Astrocyte of the cerebellum (primary cell): ENCODE measurements around the gene GTF3C4.
"Not testable (repeated sequence)": the region's sequence is repeated elsewhere in the genome, so short reads cannot be mapped to it uniquely, and the experiment has no call there.

Source experiments
- DNase-seq: peaks from one replicate; pipeline ENCODE4 v3.0.0-alpha.2; 2011; ENCODE audit warnings: low read depth
- H3K4me3 ChIP-seq: 2 replicates; pipeline ENCODE4 v1.5.1; 2011; ENCODE audit warnings: mild to moderate bottlenecking, low read depth, low read length, moderate library complexity
- in situ Hi-C: cut with HindIII; loops from 2 replicates; pipeline ENCODE4 v1.10.0; 2017; ENCODE audit warnings: low sequenced_read_pairs
- TF ChIP-seq, protein P1 (sequence below): IDR thresholded peaks from 2 replicates; pipeline ENCODE4 v1.5.1; 2012; ENCODE audit warnings: low read length, low read depth, moderate library complexity, mild to moderate bottlenecking; ENCODE audit errors: missing control alignments

The GTF3C4 gene

DNA sequence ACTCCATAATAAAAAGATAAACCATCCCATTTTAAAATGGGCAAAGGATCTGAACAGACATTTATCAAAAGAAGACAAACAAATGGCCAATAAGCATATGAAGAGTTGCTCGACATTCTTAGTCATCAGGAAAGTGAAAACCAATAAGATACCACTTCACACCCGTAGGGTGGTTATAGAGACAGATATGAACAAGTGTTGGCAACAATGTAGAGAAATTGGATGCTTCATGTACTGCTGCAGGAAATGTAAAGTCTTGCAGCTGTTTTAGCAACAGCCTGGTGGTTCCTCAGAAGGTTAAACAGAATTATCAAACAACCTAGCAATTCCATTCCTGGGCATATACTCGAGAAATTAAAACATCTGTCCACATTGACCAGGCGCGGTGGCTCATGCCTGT, 42.5 kb downstream of the GTF3C4 start:
- TF ChIP-seq, protein P1, sequence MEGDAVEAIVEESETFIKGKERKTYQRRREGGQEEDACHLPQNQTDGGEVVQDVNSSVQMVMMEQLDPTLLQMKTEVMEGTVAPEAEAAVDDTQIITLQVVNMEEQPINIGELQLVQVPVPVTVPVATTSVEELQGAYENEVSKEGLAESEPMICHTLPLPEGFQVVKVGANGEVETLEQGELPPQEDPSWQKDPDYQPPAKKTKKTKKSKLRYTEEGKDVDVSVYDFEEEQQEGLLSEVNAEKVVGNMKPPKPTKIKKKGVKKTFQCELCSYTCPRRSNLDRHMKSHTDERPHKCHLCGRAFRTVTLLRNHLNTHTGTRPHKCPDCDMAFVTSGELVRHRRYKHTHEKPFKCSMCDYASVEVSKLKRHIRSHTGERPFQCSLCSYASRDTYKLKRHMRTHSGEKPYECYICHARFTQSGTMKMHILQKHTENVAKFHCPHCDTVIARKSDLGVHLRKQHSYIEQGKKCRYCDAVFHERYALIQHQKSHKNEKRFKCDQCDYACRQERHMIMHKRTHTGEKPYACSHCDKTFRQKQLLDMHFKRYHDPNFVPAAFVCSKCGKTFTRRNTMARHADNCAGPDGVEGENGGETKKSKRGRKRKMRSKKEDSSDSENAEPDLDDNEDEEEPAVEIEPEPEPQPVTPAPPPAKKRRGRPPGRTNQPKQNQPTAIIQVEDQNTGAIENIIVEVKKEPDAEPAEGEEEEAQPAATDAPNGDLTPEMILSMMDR = no peak
- H3K4me3 ChIP-seq = no peak overlapping the region
- in situ Hi-C loops = no loop called here
- no peak for DNase-seq

DNA sequence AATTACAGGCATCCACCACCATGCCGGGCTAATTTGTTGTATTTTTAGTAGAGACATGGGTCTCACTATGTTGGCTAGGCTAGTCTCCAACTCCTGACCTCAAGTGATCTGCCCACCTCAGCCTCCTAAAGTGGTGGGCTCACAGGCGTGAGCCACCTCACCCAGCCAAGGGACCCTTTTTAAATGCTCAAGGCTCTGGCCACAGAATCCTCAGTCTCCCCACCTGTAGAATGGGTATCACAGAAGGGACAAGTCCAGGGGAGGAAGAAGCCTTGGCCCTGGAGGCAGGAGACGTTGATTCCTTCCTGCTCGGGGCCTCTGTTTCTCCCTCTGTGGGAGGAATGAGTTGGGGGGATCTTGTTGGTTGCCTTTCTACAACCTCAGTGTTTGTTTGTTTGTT, 45.7 kb downstream of the GTF3C4 start:
- in situ Hi-C loops = no loop called here
- TF ChIP-seq, protein P1 = no peak
- H3K4me3 ChIP-seq = no peak overlapping the region
- no peak for DNase-seq

DNA sequence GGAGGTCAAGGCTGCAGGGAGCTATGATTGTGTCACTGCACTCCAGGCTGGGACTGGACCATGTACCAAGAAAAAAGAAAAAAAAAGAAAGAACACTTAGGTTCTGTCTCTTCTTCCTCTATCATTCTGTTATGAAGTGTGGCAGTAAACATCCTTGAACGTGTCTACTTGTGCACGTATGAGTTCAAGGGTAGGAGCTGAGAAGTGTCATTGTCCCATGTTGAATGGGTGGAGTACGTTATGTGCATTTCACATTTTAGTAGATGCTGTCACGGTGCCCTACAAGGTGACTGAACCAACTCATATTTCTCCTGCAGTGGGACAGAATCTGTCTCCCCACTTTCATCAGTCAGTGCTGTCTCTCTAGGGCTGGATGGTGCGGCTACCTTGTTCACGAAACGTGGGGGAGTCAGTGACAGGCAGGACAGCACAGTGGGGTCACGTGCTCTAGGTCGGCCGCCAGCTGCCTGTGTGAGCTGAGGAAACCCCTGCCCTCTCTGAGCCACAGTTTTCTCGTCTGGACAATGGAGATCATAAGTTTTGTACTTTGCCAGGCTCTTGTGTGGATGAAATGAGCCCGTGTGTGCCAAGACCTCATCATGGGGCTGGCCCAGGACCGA, 47.2 kb downstream of the GTF3C4 start:
- in situ Hi-C loops = no loop called here
- DNase-seq = no peak
- TF ChIP-seq, protein P1 = no peak
- H3K4me3 ChIP-seq = no peak overlapping the region

DNA sequence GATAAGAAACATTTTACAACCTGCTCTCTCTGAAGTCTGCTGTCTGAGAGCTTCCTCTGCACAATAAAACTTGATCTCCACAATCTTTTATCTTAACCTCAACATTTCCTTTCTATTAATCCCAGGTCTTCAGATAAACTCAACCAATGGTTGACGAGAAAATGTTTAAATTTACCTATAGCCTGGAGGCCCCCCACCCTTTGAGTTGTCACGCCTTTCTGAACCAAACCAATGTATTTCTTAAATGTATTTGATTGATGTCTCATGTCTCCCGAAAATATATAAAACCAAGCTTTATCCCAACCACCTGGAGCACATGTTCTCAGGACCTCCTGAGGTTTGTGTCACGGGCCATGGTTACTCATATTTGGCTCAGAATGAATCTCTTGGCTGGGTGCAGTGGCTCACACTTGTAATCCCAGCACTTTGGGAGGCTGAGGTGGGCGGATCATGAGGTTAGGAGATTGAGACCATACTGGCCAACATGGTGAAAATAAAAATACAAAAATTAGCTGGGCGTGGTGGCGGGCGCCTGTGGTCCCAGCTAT, 48.2 kb downstream of the GTF3C4 start:
- DNase-seq, H3K4me3 ChIP-seq, in situ Hi-C loops: not testable (repeated sequence)

DNA sequence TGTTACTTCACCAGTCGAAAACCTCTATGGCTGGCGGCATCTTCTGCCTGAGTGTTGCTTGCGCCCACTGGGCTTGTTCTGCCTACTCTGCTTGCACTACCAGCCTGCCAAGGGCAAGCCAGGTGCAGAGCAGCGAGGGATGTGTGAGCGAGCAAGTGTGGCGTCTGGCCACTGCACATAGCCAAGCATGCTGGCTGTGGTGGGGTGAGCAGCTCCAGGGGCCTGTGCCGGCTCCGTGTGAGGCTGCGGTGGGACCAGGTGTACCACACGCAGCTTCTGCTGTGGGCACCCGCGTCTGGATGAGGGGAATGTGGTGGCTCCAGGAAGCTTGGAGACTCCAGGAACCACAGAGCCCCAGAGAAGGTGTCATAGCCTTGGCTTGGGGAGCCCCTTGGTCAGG, 51.4 kb downstream of the GTF3C4 start:
- H3K4me3 ChIP-seq = no peak overlapping the region
- in situ Hi-C loops = no loop called here
- TF ChIP-seq, protein P1 = no peak
- no peak for DNase-seq

DNA sequence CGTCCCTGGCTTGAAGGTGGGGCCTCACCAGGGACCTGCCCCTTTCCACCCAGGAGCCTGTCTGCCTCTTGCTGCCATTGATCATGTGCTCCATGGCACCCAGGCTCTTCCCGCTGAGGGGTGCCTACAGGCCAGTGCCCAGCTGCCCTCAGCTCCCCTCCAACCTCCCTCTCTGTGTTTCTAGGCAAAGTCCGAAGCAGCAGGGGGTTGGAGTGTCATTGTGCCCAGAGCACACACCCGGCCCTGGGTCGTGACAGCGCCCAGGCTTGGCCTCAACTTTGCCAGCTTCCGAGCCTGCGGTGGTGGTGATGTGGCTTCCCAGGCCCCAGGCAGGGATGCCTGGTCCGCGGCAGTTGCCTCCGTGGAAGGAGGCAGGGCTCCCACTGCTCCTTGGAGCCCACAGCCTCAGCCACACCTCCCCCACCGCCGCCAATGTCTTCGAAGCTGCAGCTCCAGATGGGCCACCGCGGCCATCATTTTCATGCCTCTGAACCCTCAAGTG, 52.4 kb downstream of the GTF3C4 start:
- in situ Hi-C loops = no loop called here
- no peak overlapping the region for H3K4me3 ChIP-seq
- TF ChIP-seq, protein P1 = no peak
- DNase-seq = no peak

DNA sequence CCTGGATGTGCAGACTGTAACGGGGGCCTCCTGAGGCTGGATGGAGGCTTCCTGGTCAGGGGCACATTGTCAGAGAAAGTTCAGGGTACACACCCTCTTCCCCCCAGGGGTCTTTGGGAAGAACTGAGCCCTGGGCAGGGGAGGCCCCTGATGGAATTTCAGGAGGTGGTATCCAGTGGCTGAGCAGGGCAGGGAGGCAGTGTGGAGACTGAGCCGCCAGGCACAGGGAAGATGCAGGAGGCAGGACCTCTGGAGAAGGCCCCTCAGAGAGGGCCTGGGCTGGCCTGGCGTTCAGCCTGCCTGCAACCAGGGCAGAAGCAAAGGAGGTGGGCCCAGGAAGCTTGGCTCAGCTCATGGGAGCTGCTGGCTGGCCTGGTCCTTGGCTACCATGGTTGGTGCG, 53.5 kb downstream of the GTF3C4 start:
- no peak for DNase-seq
- H3K4me3 ChIP-seq = no peak overlapping the region
- in situ Hi-C loops = no loop called here
- TF ChIP-seq, protein P1 = no peak
